ENCODE measurements around the gene C9orf78. TPM values are rescaled to one million over a fixed set of nuclear protein-coding genes. Genes with fewer than 3 reads are reported as not detected.

C9orf78 gene
- total RNA-seq, 1 experiment from 2014 or later: 37.5 TPM

DNA sequence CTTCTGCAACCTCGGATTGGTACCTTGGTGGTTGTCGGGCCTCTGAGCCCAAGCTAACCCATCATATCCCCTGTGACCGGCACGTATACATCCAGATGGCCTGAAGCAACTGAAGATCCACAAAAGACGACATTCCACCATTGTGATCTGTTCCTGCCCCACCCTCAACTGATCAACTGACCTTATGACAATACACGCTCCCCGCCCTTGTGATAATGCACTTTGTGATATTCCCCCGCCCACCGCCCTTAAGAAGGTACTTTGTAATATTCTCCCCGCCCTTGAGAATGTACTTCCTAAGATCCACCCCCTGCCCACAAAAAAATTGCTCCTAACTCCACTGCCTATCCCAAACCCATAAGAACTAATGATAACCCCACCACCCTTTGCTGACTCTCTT, 48.6 kb downstream of the C9orf78 start:
- peaks cover 28% of the 10 kb centered on the region for H3K27me3 Mint-ChIP-seq (ENCODE audit: low read depth)
- Histone ChIP-seq H4K20me1 (ENCODE audit: control insufficient read depth, insufficient read depth, insufficient read length) (no peaks in the 10 kb centered on the region), H2AFZ (ENCODE audit: low read length) (no peak overlapping the region), H3K27me3 (ENCODE audit: insufficient read depth, low read length) (no peaks in the 10 kb centered on the region), H4K8ac (replicated peaks; ENCODE audit: insufficient read length, low read depth, low read length) (no peak overlapping the region), H3K4ac (ENCODE audit: low read depth, low read length) (no peak overlapping the region), H2BK120ac (ENCODE audit: low read depth, low read length, poor library complexity, severe bottlenecking) (no peak overlapping the region), H2BK15ac (ENCODE audit: low read depth, low read length) (no peak overlapping the region), H3K18ac (ENCODE audit: insufficient read length, low read depth, low read length) (no peak overlapping the region), H3K9me3 (ENCODE audit: control insufficient read depth, low read depth, low read length) (no peaks in the 10 kb centered on the region), H3K56ac (ENCODE audit: insufficient read length, low read depth, low read length) (no peak overlapping the region), H3K79me1 (ENCODE audit: insufficient read depth, low read depth, low read length, poor library complexity, severe bottlenecking) (no peaks in the 10 kb centered on the region), H3K79me2 (ENCODE audit: insufficient read depth, low read length) (no peaks in the 10 kb centered on the region), H3K27ac (ENCODE audit: insufficient read length, low read depth, low read length) (no peak overlapping the region), H3K9ac (ENCODE audit: extremely low read depth, insufficient read length, low read length) (no peak overlapping the region), H3T11ph (ENCODE audit: low read length) (no peak overlapping the region), H3K23ac (ENCODE audit: insufficient read length, low read depth, low read length) (no peak overlapping the region), H3K23me2 (ENCODE audit: insufficient read length, low read depth, low read length, poor library complexity, severe bottlenecking) (no peaks in the 10 kb centered on the region), H2BK12ac (ENCODE audit: insufficient read length, low read depth, low read length) (no peak overlapping the region), H4K91ac (ENCODE audit: insufficient read length, low read depth, low read length) (no peak overlapping the region), H2BK5ac (ENCODE audit: insufficient read length, low read length) (no peak overlapping the region), H2BK20ac (ENCODE audit: low read depth, low read length, poor library complexity, severe bottlenecking) (no peak overlapping the region), H3K14ac (ENCODE audit: insufficient read depth, low read length) (no peak overlapping the region), H3K4me1 (ENCODE audit: insufficient read depth, low read length) (no peaks in the 10 kb centered on the region), H2AK5ac (ENCODE audit: insufficient read length, low read length) (no peak overlapping the region), H4K5ac (ENCODE audit: insufficient read length, low read depth, low read length) (no peak overlapping the region), H3K4me2 (ENCODE audit: insufficient read depth, insufficient read length, low read length) (no peak overlapping the region)
- TF ChIP-seq, protein P1, sequence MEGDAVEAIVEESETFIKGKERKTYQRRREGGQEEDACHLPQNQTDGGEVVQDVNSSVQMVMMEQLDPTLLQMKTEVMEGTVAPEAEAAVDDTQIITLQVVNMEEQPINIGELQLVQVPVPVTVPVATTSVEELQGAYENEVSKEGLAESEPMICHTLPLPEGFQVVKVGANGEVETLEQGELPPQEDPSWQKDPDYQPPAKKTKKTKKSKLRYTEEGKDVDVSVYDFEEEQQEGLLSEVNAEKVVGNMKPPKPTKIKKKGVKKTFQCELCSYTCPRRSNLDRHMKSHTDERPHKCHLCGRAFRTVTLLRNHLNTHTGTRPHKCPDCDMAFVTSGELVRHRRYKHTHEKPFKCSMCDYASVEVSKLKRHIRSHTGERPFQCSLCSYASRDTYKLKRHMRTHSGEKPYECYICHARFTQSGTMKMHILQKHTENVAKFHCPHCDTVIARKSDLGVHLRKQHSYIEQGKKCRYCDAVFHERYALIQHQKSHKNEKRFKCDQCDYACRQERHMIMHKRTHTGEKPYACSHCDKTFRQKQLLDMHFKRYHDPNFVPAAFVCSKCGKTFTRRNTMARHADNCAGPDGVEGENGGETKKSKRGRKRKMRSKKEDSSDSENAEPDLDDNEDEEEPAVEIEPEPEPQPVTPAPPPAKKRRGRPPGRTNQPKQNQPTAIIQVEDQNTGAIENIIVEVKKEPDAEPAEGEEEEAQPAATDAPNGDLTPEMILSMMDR (conservative IDR thresholded peaks at IDR 0.05): no peak
- peaks cover 2% of the 10 kb centered on the region in 2 experiments; a peak in 2 of 4 replicates for H3K4me1 Mint-ChIP-seq
- no peaks in the 10 kb centered on the region for H3K36me3 Mint-ChIP-seq (ENCODE audit: insufficient read depth in 1 of 3, low read depth in 3 of 3)
- no peak for DNase-seq
- no peak overlapping the region for H3K4me3 Mint-ChIP-seq
- no peak overlapping the region for H3K27ac Mint-ChIP-seq
- WGBS (ENCODE audit: extremely low coverage, insufficient read length, low lambda C conversion rate): no CpG with 5 or more reads among the region's 10 CpGs
- H3K9me3 Mint-ChIP-seq: no peaks in the 10 kb centered on the region; a peak in 1 of 5 replicates
